HepG2 (cell line): ENCODE data around the gene TRAPPC4. TPM values are rescaled to one million over a fixed set of nuclear protein-coding genes. Genes with fewer than 3 reads are reported as not detected.

Experiments used
- ATAC-seq: fragments of 200-7000 bp; cut with Tn5 transposase; 3 replicates; pipeline ENCODE4 v1.9.1; 2020; ENCODE audit warnings: mild to moderate bottlenecking, moderate library complexity
- BruUV-seq: library from RNA; stranded (reverse); fragments of 400-500 nt; replicated peaks from 2 replicates; lab custom pipeline; 2021; lab: Mats Ljungman, UMichigan
- CTCF ChIA-PET: fragments of 300-600 bp; formaldehyde crosslinking; extraction: SDS; loops from one replicate; lab custom pipeline; 2021; ENCODE audit warnings: low total read pairs, inconsistent platforms, low intra/inter-chr PET ratio; lab: Yijun Ruan, JAX
- POLR2A ChIA-PET: fragments of 350-600 bp; sonication (Branson Sonifier 250); formaldehyde crosslinking; loops from one replicate; lab custom pipeline; 2020; ENCODE audit warnings: antibody characterized with exemption, inconsistent platforms; lab: Yijun Ruan, JAX
- DNase-seq: peaks from one replicate; pipeline ENCODE4 v3.0.0-alpha.2; 2015; ENCODE audit warnings: low spot score
- FAIRE-seq: peaks from 3 replicates; lab custom pipeline; 2011; peaks lifted over from hg19 to GRCh38; lab: Jason Lieb, UNC
- H2AFZ ChIP-seq: one replicate; pipeline ENCODE4 v1.6.1; 2011; ENCODE audit warnings: low read length, inconsistent platforms
- H3K27ac ChIP-seq: fragments of 300-600 bp; 3 replicates; pipeline ENCODE4 v1.8.0; 2011; ENCODE audit warnings: mixed run types, mild to moderate bottlenecking, mixed read lengths, low read length, inconsistent platforms; ENCODE audit not compliant: insufficient read depth; ENCODE audit errors: extremely low read length
- H3K27me3 ChIP-seq, 2 experiments: fragments of 200-600 bp in 1 of 2; 2 replicates in 1 of 2; 3 replicates in 1 of 2; pipeline versions ENCODE4 v1.6.0 to v1.8.0; 2011; ENCODE audit warnings: low read length in 2 of 2, mild to moderate bottlenecking in 2 of 2, moderate library complexity in 2 of 2, inconsistent platforms in 1 of 2; ENCODE audit not compliant: insufficient read depth in 2 of 2, control insufficient read depth in 1 of 2
- H3K36me3 ChIP-seq, 2 experiments: fragments of 200-600 bp in 1 of 2; replicated peaks in 1 of 2; 2 replicates in 1 of 2; 3 replicates in 1 of 2; pipeline versions ENCODE4 v1.5.1 to v1.8.0; 2011; ENCODE audit warnings: low read length in 2 of 2, inconsistent platforms in 1 of 2; ENCODE audit not compliant: insufficient read depth in 2 of 2, control insufficient read depth in 1 of 2
- H3K4me1 ChIP-seq: 2 replicates; pipeline ENCODE4 v1.5.1; 2012; ENCODE audit warnings: low read length, inconsistent platforms; ENCODE audit not compliant: insufficient read depth
- H3K4me2 ChIP-seq: 2 replicates; pipeline ENCODE4 v1.6.0; 2011; ENCODE audit warnings: low read depth, low read length, inconsistent platforms
- H3K4me3 ChIP-seq, 3 experiments: fragments of 200-600 bp in 1 of 3; sonication (generic), shearing (Covaris generic) in 1 of 3; replicated peaks in 1 of 3; 2 replicates each; pipeline ENCODE4 v1.5.1; 2011 to 2016; ENCODE audit warnings: low read length in 3 of 3, inconsistent platforms in 2 of 3, low read depth in 2 of 3, mild to moderate bottlenecking in 2 of 3, control low read depth in 1 of 3, mixed read lengths in 1 of 3; ENCODE audit not compliant: insufficient read depth in 1 of 3
- H3K79me2 ChIP-seq: one replicate; pipeline ENCODE4 v1.6.1; 2011; ENCODE audit warnings: low read length, inconsistent platforms; ENCODE audit not compliant: insufficient read depth
- H3K9ac ChIP-seq: 2 replicates; pipeline ENCODE4 v1.6.0; 2011; ENCODE audit warnings: mild to moderate bottlenecking, low read depth, low read length, inconsistent platforms; ENCODE audit not compliant: insufficient read depth
- H3K9me3 ChIP-seq: 2 replicates; pipeline ENCODE4 v1.5.1; 2012; ENCODE audit warnings: mild to moderate bottlenecking, low read length
- H4K20me1 ChIP-seq: 2 replicates; pipeline ENCODE4 v1.6.0; 2011; ENCODE audit warnings: inconsistent platforms, mild to moderate bottlenecking, low read length, moderate library complexity; ENCODE audit not compliant: insufficient read depth
- FLYWCH1 ChIP-seq: sonication (generic); formaldehyde crosslinking; IDR thresholded peaks from 2 replicates; pipeline ENCODE4 v1.8.1; 2023; ENCODE audit warnings: mild to moderate bottlenecking, missing genetic modification reagents
- JUNB ChIP-seq: sonication (generic); formaldehyde crosslinking; IDR thresholded peaks from 2 replicates; pipeline ENCODE4 v1.8.0; 2022; ENCODE audit warnings: missing genetic modification reagents, mild to moderate bottlenecking, borderline replicate concordance
- MTF1 ChIP-seq: sonication (generic); formaldehyde crosslinking; IDR thresholded peaks from 2 replicates; pipeline ENCODE4 v1.5.0; 2020; ENCODE audit warnings: missing genetic modification reagents
- NR2F1 ChIP-seq, 2 experiments: fragments of 450-650 bp in 1 of 2; formaldehyde crosslinking in 1 of 2; IDR thresholded peaks; 2 replicates each; pipeline versions ENCODE4 v1.5.0 to v1.6.1; 2016 to 2020; ENCODE audit warnings: mild to moderate bottlenecking in 1 of 2, missing compliant biosample characterization in 1 of 2, missing genetic modification reagents in 1 of 2, moderate library complexity in 1 of 2
- ZNF7 ChIP-seq: IDR thresholded peaks from 2 replicates; pipeline ENCODE4 v1.6.1; 2016; ENCODE audit warnings: missing biosample characterization, missing genetic modification reagents
- ZNF704 ChIP-seq: sonication (generic); formaldehyde crosslinking; IDR thresholded peaks from 2 replicates; pipeline ENCODE4 v1.8.1; 2023; ENCODE audit warnings: mild to moderate bottlenecking, inconsistent platforms, moderate library complexity, missing genetic modification reagents, borderline replicate concordance
- WGBS: methylation state at CpG from one replicate; pipeline ENCODE4 v1.1.6; 2017; ENCODE audit warnings: low lambda C conversion rate; 5-methylcytosine and 5-hydroxymethylcytosine counted together
- in situ Hi-C: cut with HindIII; loops from 2 replicates; pipeline ENCODE4 v1.10.0; 2017; ENCODE audit warnings: low pct_unique_long_range_greater_than_20kb; ENCODE audit not compliant: extremely low pct_ligation_motif_present
- intact Hi-C: fragments of 100-400 bp; cut with micrococcal nuclease; formaldehyde crosslinking; loops from one replicate; pipeline ENCODE4 v1.10.0; 2022; ENCODE audit not compliant: unreplicated experiment
- polyA plus RNA-seq, 8 experiments: library from polyadenylated mRNA; depleted of rRNA in 3 of 8; stranded (reverse) in 7 of 8; unstranded in 1 of 8; fragments of >200 nt; fragmentation: Illumina TruSeq in 4 of 8; extraction: Trizol in 4 of 8; gene quantifications; 2 replicates each; pipeline versions ENCODE4 v1.2.1 to v1.2.3, GENCODE V29; 2011 to 2016; ENCODE audit warnings: low read depth in 4 of 8, missing spikeins in 1 of 8, mixed read lengths in 1 of 8; ENCODE audit not compliant: insufficient read depth in 1 of 8
- total RNA-seq, 5 experiments: library from RNA; depleted of rRNA; stranded (reverse); fragments of >200 nt; fragmentation: Illumina TruSeq; extraction: Trizol; gene quantifications; 2 replicates each; pipeline ENCODE4 v1.2.3, GENCODE V29; 2016; ENCODE audit warnings: low read depth in 1 of 5
- TF ChIP-seq, protein P1 (sequence below): sonication (generic); formaldehyde crosslinking; IDR thresholded peaks from 2 replicates; pipeline ENCODE4 v1.5.0; 2020; ENCODE audit warnings: mild to moderate bottlenecking, missing genetic modification reagents, borderline replicate concordance
- TF ChIP-seq, protein P2 (sequence below): sonication (generic); formaldehyde crosslinking; IDR thresholded peaks from 2 replicates; pipeline ENCODE4 v1.4.0; 2020; ENCODE audit warnings: missing genetic modification reagents
- TF ChIP-seq, protein P3 (sequence below): sonication (generic); formaldehyde crosslinking; IDR thresholded peaks from 2 replicates; pipeline ENCODE4 v1.4.0; 2020; ENCODE audit warnings: missing genetic modification reagents
- TF ChIP-seq, protein P4 (sequence below): sonication (generic); formaldehyde crosslinking; IDR thresholded peaks from 2 replicates; pipeline ENCODE4 v1.8.0; 2022; ENCODE audit warnings: mild to moderate bottlenecking, missing genetic modification reagents; ENCODE audit not compliant: insufficient replicate concordance

Gene TRAPPC4
- total and polyA plus RNA-seq, 2 of the 13 experiments (the other 11 are each of a cell fraction or from before 2014, with no cell fraction given): 97.4 to 140 TPM

- TF ChIP-seq, protein P1, sequence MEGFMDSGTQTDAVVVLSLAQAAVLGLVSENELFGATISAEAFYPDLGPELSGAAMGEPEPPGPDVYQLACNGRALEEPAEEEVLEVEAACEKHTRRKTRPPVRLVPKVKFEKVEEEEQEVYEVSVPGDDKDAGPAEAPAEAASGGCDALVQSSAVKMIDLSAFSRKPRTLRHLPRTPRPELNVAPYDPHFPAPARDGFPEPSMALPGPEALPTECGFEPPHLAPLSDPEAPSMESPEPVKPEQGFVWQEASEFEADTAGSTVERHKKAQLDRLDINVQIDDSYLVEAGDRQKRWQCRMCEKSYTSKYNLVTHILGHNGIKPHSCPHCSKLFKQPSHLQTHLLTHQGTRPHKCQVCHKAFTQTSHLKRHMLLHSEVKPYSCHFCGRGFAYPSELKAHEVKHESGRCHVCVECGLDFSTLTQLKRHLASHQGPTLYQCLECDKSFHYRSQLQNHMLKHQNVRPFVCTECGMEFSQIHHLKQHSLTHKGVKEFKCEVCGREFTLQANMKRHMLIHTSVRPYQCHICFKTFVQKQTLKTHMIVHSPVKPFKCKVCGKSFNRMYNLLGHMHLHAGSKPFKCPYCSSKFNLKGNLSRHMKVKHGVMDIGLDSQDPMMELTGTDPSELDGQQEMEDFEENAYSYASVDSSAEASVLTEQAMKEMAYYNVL (CRISPR knock-in tag): no peak
Measured at GRCh38 chr11:119047205-119047604, 28.6 kb downstream of the TRAPPC4 start (continued).

DNA sequence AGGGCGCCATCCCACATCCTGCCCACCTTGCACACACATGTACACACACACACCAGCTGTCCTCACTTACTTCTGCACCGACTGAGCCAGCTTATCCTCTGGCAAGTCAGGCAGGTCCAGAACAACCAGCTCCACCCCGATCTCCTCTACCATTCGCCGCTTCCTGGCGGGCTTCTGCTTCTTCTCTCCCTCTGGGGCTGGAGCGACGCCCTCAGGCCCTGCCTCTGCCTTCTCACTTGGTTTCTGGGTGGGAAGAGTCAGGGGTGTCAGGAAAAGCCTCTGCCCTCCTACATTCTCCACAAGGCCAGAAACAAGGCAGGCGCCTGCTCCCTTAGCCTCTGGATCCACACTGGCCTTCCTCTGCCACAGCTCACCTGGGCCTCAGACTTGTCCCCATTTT, 30.1 kb downstream of the TRAPPC4 start:
- in situ Hi-C loops (no loop called here), intact Hi-C loops (no loop called here)
- H3K4me2 ChIP-seq: no peak overlapping the region
- POLR2A ChIA-PET: interaction anchor here (1.1 to 1.4 kb wide), 3 partner anchors 15 to 30 kb away, joined by 3 to 4 read pairs (median 3); partner anchors contain the start of genes TRAPPC4 and VPS11
- 90% methylated on average over 9 of the region's 9 CpGs for WGBS
- ATAC-seq: no peak
- peaks cover 3% of the 10 kb centered on the region; the same call in 1 of the 2 replicates for H4K20me1 ChIP-seq
- no peak overlapping the region for H3K9ac ChIP-seq
- BruUV-seq: no TSS peak
- H3K4me1 ChIP-seq: no peaks in the 10 kb centered on the region
- FAIRE-seq: no peak
- no peaks in the 10 kb centered on the region for H3K9me3 ChIP-seq
- peaks cover 51 to 69% of the 10 kb centered on the region in 2 experiments for H3K36me3 ChIP-seq
- no peaks in the 10 kb centered on the region for H3K79me2 ChIP-seq
- H3K27ac ChIP-seq: no peak overlapping the region
- no peak for DNase-seq
- CTCF ChIA-PET: no interaction called here
- no peak overlapping the region for H2AFZ ChIP-seq
- no peak overlapping the region for H3K4me3 ChIP-seq
- no peaks in the 10 kb centered on the region; a peak in 1 of 5 replicates for H3K27me3 ChIP-seq
- TF ChIP-seq ZNF7 (CRISPR knock-in tag): no peak
- TF ChIP-seq NR2F1 (CRISPR knock-in tag; IDR thresholded peaks at IDR 0.05): no peak
- TF ChIP-seq, protein P2, sequence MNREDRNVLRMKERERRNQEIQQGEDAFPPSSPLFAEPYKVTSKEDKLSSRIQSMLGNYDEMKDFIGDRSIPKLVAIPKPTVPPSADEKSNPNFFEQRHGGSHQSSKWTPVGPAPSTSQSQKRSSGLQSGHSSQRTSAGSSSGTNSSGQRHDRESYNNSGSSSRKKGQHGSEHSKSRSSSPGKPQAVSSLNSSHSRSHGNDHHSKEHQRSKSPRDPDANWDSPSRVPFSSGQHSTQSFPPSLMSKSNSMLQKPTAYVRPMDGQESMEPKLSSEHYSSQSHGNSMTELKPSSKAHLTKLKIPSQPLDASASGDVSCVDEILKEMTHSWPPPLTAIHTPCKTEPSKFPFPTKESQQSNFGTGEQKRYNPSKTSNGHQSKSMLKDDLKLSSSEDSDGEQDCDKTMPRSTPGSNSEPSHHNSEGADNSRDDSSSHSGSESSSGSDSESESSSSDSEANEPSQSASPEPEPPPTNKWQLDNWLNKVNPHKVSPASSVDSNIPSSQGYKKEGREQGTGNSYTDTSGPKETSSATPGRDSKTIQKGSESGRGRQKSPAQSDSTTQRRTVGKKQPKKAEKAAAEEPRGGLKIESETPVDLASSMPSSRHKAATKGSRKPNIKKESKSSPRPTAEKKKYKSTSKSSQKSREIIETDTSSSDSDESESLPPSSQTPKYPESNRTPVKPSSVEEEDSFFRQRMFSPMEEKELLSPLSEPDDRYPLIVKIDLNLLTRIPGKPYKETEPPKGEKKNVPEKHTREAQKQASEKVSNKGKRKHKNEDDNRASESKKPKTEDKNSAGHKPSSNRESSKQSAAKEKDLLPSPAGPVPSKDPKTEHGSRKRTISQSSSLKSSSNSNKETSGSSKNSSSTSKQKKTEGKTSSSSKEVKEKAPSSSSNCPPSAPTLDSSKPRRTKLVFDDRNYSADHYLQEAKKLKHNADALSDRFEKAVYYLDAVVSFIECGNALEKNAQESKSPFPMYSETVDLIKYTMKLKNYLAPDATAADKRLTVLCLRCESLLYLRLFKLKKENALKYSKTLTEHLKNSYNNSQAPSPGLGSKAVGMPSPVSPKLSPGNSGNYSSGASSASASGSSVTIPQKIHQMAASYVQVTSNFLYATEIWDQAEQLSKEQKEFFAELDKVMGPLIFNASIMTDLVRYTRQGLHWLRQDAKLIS (CRISPR knock-in tag): no peak
- no peak for TF ChIP-seq ZNF704 (CRISPR knock-in tag)
- TF ChIP-seq FLYWCH1 (CRISPR knock-in tag): no peak
- TF ChIP-seq MTF1 (CRISPR knock-in tag): no peak
- TF ChIP-seq, protein P3, sequence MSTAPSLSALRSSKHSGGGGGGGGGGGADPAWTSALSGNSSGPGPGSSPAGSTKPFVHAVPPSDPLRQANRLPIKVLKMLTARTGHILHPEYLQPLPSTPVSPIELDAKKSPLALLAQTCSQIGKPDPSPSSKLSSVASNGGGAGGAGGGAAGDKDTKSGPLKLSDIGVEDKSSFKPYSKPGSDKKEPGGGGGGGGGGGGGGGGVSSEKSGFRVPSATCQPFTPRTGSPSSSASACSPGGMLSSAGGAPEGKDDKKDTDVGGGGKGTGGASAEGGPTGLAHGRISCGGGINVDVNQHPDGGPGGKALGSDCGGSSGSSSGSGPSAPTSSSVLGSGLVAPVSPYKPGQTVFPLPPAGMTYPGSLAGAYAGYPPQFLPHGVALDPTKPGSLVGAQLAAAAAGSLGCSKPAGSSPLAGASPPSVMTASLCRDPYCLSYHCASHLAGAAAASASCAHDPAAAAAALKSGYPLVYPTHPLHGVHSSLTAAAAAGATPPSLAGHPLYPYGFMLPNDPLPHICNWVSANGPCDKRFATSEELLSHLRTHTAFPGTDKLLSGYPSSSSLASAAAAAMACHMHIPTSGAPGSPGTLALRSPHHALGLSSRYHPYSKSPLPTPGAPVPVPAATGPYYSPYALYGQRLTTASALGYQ: no peak
- no peak for TF ChIP-seq JUNB
- TF ChIP-seq, protein P4, sequence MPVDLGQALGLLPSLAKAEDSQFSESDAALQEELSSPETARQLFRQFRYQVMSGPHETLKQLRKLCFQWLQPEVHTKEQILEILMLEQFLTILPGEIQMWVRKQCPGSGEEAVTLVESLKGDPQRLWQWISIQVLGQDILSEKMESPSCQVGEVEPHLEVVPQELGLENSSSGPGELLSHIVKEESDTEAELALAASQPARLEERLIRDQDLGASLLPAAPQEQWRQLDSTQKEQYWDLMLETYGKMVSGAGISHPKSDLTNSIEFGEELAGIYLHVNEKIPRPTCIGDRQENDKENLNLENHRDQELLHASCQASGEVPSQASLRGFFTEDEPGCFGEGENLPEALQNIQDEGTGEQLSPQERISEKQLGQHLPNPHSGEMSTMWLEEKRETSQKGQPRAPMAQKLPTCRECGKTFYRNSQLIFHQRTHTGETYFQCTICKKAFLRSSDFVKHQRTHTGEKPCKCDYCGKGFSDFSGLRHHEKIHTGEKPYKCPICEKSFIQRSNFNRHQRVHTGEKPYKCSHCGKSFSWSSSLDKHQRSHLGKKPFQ (CRISPR knock-in tag): no peak
